Fibroblast of skin of abdomen (primary cell): Measurements from ENCODE around the gene TBX5.

Experiments used
- DNase-seq: peaks from one replicate; pipeline ENCODE4 v3.0.0-alpha.2; 2013

TBX5 gene

GRCh38 chr12:114430306-114430705 is 24.4 kb upstream of the TBX5 start:
- peak; percentile 96 for DNase-seq

DNA sequence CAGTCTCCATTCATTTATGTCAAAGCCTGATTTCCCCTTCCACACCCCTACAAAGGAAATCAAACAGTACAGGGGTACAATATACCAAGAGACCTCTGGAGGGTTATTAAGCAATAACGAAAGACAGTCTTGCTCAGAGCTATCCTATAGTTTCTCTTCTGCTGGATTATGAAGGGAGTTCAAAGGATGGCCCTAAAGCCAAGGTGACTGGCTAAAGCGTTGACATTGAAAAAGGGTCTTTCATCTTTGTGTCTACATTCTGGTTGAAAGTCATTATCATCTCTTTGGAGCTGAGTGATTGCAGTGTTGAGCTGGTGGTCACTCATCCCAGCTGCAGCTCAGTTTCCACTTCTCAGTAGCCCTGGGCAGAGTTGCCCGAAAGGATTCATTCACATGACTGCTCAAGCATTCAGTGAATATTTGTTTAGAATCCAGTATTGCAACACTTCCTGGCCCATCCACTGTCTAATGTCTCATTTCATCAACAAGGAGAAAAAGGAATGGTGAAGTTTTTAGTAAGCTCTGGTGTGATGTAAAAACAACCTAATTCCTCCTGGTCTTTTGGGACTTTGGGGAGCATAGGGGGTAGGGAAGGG is 19.2 kb upstream of the TBX5 start:
- DNase-seq = peak; percentile 69

- no peak for DNase-seq
Measured at GRCh38 chr12:114420944-114421335, 15.0 kb upstream of the TBX5 start.

DNA sequence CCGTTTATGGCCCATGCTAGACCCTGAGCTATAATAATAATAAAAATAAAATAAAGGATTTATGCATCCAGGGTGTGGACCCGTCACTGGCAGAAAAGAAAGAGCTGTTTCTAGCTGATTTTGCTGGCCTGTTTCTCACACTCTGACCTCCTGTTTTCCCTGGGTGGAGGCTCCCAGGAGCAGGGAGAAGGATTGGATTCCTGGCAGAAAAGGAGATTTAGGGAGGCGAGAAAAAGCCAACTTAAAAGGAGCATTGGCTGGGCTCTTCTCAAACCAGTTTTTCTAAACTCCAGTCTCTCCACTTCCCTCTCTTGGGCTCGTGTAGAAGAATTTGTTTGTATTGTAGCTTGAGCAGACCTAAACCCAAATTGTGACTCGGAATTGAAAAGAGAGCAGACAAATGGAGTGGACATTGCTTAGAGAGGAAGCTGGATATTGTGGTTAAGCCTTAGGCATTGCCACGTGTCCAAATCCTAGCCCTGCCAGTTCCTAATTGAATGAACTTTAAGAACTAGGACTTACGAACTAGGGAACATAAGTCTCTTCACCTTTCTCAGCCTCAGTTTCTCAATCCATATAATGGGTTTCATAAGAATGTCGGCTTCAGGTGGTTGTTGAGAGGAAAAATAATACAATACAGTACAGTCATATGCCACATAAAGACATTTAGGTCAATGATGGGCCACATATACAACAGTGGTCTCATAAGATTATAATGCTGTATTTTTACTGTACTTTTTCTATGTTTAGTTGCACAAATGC is 14.4 kb upstream of the TBX5 start:
- DNase-seq = no peak

- no peak for DNase-seq
Measured at GRCh38 chr12:114416028-114416427, 10.1 kb upstream of the TBX5 start.

- no peak for DNase-seq
Measured at GRCh38 chr12:114415525-114415868, 9.6 kb upstream of the TBX5 start.

- DNase-seq = no peak
Measured at GRCh38 chr12:114414866-114415524, 9.1 kb upstream of the TBX5 start.

- DNase-seq = no peak
Measured at GRCh38 chr12:114414031-114414865, 8.3 kb upstream of the TBX5 start.

- no peak for DNase-seq
Measured at GRCh38 chr12:114412825-114413749, 7.1 kb upstream of the TBX5 start.

- no peak for DNase-seq
Measured at GRCh38 chr12:114412307-114412706, 6.4 kb upstream of the TBX5 start.

DNA sequence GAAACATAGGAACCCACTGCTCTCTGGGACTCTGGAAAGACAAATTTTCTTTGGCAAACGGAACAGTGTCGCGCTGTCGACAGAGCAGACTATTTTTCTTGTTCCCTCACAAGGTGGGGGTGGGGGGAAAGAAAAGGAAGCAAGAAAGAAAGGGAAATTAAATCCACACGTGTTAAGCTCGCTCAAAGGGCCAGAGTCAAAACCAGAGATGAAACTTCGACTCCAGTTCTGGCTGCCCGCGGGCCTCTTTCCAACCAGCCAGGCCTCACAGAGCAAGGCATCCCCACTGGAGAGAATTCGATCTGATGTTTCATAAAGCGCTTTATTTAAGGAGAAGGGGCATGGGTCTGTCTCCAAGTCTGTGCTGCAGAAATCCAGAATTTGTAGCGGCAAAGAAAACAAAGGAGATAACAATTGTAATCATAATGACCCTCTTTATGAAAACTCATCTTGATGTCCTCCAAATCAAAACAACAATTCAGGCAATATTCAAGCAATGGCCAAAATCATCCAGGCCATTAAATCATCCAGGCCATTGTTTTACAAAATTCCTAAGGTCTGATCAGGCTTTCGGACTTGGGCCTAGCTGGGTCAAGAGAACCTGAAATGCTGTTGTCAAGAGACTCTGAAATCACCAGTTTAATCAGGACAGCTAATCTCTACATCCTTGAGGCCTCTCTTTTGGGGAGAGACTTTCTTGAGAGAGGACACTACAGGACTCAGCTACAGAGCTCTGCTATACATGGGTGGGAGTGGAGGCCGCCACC is 5.3 kb upstream of the TBX5 start:
- DNase-seq = peak; percentile 63

DNA sequence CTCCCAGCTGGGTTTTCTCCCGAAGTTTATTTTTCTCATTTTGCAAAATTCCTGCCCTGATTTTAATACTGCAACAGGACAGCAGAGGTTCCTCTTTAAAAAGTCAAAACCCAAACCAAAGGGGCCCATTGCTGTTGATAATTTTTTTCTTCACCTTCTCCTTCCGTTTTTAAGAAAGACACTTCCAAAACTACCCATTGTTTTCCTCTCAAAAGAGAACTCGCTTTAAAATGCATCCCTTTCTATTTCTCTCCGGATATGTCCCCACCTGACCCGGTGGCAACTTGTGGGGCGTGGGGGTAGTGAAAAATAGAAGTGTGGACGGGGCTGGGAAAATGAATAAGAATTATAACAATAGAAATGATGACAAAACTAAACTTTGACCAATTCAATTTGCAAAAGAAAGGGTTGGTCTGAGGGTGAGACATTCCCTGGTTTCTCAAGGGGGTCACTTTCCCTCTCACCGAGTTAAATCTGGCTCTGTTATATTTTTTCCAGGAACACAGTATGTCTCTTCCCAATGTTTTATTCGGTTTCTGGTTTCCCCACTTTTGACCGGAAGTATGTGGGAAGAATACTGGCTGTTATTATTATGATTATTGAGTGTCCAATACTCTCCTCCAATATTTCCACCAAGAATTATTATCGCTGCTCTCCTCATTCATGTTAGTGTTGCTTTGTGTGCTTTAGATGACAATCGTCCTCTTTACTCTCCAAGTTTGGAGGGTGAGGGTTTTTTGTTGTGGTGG is 4.1 kb upstream of the TBX5 start:
- no peak for DNase-seq

DNA sequence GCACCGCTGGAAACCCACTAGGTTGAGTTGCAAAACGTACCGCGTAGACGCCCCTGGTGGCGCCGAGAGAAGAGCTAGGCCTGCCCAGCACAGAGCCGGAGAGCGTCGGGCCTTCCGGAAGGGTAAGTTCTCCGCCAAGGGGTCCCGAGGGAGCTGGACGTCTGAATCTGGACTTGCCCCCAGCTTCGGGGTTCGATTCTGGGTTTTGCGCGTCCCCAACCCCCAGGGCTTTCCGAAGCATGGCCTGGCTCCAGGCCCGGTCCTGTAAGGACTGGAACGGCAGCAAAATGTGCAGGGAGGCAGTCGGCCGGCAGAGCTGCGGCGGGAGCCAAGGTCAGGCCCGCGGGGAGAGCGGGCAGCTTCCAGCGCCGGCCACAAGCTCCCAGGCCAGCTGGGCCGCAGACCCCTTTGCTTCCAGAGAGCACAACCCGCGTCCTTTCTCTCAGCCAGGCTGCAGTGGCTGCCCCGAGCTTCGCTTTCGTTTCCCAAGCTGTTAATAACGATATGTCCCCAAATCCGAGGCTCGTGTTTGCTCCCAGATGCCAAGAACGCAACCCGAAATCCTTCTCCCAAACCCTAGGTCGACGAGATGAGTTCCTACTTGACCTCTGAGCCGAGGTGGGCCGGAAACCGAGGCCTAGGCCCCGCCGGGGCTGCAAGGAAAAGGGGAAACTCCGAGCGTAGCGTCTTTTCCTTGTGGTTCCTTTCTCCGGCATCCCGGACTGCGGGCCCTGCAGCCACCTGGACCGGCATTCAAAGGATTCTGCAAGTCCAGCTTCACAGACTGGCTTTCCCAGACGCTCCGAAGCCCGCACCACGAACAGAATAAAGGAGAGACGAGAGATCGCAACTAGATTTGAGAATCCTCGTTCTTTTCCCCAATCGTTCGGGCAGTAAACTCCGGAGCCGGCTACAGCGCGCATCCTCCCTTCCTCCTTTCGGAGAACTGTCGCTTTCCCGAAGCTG is 3.2 kb upstream of the TBX5 start:
- peak; percentile 82 for DNase-seq

DNA sequence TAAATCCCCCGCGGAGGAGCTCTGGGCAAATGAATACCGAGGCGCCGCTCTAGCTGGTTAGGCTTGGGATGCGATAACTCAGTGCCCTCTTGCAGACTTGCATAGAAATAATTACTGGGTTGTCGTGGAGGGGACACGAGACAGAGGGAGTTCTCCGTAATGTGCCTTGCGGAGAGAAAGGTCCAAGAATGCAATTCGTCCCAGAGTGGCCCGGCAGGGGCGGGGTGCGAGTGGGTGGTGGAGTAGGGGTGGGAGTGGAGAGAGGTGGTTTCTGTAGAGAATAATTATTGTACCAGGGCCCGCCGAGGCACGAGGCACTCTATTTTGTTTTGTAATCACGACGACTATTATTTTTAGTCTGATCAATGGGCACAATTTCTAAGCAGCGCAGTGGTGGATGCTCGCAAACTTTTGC is 2.5 kb upstream of the TBX5 start:
- no peak for DNase-seq

- peak; percentile 62 for DNase-seq
Measured at GRCh38 chr12:114407842-114408411, 2.0 kb upstream of the TBX5 start.

DNA sequence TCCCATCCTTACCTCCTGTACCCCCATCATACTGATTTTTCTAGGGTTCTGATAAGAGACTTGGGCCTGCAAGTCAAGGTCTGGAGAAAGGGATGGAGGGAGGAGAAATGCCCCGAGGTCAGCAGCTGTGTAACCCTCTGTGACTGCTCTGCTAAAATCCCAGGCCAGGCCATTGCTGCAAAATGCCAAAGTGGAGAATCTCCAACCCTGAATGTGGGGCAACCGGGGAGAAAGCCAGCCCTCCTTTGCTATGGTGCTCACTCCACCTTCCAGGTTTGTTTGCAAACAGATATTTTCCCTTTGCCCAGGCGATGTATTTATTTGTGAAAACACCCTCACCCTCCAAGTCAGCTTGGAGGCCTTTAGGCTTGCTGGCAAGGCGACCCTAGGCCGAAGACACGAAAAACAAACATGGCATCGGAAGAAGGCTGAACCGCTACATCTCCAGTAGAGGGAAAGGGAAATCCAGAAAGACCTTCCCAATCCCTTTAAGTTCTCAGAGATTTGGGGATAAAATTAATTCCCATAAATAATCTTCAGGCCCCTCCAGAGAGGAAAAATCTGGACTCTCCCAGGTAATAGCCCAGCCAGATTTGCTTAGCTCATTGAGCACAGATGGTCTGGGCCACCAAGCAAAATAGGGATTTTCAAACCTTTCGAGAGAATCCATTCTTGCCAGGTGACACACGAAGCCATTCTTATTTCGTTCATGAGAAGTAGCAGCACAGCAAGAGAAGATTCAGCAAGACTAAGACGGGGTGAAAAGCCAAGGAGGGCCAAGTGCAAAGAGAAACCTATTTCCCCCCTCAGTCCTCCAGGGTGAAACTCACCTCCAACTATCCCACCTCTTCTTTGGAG is 1.3 kb upstream of the TBX5 start:
- DNase-seq = no peak

DNA sequence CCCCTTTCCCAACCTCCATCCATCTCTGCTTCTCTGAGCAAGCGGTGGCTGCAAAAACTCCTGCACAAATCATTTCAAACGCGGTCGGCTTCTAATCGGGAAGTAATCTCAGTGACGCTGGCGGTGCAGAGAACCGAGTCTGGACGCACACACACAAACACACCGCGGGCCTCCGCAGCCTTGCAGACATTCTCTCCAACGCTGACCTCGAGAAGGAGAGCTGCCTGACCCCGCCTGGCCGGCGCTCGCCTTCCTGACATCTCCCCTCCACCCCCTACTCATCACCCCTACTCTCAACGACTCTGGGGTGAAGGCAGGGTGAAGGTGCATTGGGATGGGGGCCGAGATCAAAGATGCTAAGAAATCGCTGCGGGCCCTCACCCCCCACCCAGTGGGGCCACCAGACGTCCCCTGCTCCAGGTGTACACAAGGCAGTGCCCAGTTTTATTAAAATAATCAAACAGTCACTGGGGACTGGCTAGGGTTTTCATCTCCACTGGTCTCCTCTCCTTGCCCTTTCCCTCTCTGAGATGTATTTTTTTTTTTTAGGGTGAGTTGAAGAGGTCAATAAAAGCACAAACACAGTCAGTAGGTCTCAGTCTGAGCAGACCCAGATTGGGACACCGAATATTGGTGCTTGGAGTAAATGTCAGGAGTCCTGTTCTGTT is 506 bp upstream of the TBX5 start:
- DNase-seq = peak; percentile 82
